ENCODE measurements around the gene PRAMEF12. TPM values are rescaled to one million over a fixed set of nuclear protein-coding genes. Genes with fewer than 3 reads are reported as not detected.
"Not testable (repeated sequence)": the region's sequence is repeated elsewhere in the genome, so short reads cannot be mapped to it uniquely, and the experiment has no call there.

PRAMEF12 gene
- not detected in 2 replicates for total RNA-seq

DNA sequence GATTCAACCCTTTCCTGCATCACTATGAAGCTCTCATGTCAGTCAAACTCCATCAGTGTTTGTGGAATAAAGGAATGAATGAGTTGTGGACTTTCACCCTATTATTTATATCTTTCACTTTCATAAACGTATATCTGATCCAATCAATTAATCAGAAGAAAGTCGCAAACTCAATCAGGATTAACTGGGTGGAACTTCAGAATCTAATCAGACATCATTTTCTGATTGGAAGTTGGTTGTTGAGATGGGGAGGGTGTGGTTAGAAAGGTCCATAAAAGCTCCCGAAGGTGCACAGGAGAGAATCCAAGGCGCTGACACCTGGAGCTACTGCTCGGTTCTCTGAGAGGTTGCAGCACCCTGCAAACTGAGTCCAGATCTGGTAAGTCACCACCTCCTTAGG is at the start of gene PRAMEF12:
Gene PRAMEF12, plus strand, starts transcription at position 301 of the 400 bp plus-strand sequence. CDS start 1,130 bp downstream, outside the sequence.
- DNase-seq (ENCODE audit: low read depth in 2 of 2) = no peak

DNA sequence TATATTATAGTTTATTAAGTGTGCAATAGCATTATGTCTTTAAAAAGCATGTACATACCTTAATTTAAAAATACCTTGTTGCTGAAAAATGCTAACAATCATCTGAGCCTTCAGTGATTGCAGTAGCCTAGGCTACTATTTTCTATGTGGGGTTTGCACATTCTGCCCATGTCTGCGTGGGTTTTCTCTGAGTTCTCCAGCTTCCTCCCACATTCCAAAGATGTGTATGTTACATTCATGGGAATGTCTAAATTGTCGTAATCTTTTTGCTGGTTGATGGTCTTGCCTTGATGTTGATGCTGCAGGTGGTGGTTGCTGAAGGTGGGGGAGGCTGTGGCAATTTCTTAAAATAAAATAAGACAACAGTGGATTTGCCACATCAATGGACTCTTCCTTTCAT is 45.1 kb upstream of the PRAMEF12 start:
- DNase-seq (ENCODE audit: low read depth in 2 of 2) = no peak

DNA sequence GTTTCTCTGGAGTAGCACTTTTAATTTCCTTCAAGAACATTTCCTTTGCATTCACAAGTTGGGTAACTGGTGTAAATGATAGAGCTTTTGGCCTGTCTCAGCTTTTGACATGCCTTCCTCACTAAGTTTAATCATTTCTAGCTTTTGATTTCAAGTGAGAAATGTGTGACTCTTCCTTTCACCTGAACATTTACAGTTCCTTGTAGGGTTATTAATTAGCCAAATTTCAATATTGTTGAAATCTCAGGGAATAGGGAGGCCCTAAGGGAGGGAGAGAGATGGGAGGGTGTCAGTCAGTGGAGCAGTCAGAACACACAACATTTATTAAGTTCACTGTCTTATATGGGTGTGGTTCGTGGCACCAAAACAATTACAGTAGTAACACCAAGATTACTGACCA is 43.4 kb upstream of the PRAMEF12 start:
- no peak for DNase-seq (ENCODE audit: low read depth in 2 of 2)

DNA sequence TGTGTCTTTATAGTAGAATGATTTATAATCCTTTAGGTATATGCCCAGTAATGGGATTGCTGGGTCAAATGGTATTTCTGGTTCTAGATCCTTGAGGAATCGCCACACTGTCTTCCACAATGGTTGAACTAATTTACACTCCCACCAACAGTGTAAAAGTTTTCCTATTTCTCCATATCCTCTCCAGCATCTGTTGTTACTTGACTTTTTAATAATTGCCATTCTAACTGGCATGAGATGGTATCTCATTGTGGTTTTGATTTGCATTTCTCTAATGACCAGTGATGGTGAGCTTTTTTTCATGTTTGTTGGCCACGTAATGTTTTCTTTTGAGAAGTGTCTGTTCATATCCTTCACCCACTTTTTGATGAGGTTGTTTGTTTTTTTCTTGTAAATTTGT is 42.5 kb upstream of the PRAMEF12 start:
- DNase-seq (ENCODE audit: low read depth in 2 of 2) = not testable (repeated sequence)

DNA sequence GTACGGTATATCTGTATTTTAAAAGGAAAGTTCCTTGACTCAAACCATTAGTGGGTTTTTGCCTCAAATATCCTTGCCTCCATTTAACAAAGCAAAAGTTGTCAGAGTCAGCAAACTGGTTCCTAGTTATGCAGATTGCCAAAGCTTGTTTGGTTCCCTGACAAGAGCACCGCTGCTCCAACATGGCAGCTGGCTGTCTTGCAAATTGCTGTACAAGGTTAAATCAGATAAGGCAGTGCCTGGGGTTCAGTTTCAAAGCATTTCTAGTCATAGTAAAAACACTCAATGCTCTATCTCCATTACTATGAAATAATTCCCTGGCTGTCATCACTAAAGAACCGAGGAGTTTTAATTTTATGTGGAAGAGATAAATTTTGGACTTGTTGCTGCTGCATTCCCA is 38.9 kb upstream of the PRAMEF12 start:
- DNase-seq (ENCODE audit: low read depth in 2 of 2) = no peak

DNA sequence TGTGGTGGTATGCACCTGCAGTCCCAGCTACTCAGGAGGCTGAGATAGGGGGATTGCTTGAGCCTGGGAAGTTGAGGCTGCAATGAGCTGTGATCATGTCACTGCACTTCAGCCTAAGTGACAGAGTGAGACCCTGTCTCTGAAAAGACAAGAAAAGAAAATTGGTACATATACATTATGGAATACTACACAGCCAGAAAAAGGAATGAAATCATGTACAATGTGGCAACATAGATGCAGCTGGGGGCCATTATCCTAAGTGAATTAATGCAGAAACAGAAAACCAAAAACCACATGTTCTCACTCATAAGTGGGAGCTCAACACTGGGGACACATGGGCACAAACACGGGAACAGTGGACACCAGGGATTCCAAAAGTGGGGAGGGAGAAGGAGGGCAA is 34.6 kb upstream of the PRAMEF12 start:
- DNase-seq (ENCODE audit: low read depth in 2 of 2) = no peak

DNA sequence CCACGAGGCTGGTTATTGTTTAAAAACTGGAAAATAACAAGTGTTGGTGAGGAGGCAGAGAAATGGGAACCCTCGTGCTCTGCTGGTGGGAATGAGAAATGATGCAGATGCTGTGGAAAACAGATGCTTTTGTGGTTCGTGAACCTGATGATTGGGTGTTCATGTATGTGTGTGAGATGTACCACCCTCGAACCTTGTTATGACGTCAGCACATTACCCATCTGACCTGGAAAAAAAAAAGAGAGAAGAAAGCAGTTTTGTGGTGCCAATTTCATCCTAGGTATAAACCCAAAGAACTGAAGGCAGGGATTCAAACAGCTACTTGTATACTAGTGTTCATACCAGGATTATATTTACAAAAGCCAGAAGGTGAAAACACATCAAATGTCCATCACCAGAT is 33.9 kb upstream of the PRAMEF12 start:
- DNase-seq (ENCODE audit: low read depth in 2 of 2) = no peak

DNA sequence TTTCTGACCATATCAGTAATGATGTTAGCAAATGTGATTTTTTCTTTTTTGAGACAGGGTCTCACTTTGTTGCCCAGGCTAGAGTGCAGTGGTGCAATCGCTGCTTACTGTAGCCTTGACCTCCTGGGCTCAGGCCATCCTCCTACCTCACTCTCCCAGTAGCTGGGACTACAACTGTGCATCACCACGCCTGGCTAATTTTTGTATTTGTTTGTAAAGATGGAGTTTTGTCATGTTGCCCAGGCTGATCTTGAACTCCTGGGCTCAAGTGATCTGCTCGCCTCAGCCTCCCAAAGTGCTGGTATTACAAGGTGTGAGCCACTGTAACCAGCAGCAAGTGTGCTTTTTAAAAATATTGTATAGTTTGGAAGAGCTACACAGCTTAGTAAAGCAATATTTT is 31.6 kb upstream of the PRAMEF12 start:
- no peak for DNase-seq (ENCODE audit: low read depth in 2 of 2)

DNA sequence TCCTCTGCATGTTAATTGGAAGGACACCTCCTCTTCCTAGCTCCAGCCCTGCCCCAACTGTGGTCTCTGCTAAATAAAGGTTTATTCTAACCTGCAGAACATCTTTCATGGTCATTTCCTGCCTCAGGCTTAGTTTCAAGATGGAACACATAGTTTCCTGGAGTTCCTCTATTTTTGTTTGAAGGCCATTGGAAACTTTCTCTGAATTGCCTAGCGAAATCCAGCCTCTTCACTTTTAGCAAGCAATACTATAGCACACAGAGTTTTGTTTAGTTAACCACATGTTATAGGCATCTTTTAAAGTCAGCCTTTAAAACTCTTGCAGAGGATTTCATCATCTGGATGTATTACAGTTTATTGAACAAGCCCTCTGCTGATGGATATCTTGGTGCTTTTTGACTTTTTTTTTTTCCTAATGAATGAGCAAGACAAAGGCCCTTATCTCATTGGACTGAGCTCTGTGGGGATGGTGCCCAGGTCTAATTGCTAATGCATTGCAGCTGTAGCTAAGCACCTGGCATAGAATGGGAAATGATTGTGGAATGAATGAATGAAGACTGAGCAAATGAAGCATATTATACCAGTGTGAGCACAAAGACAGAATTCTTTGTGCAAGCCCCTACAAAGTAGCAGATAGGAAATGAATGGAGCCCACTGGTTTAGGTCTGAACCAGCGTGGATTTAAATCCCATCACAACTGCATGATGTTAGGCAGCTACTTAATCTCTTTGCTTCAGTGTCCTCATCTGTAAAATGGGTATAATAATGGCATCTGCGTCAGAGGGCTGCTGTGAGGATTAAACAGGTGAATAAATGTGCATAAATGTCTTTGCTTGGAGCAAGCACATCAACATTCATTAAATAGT is 28.2 kb upstream of the PRAMEF12 start:
- DNase-seq (ENCODE audit: low read depth in 2 of 2) = no peak

DNA sequence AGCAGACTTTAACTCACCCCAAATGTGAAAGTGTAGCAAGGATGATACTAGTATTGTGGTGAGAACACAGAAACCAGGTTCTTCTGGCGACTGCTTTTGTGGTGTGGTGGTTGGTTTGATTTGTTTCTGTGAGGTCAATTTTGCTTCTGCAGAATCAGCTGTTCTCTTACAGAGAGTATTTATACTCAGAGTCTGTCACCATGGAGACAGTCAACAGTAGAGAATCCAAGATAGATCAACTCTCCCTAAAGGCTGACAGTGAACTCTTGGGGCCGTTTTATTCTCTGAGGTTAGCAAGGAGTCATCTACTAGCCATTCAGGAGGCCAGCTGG is 27.6 kb upstream of the PRAMEF12 start, which contains the start of gene CFAP107:
Gene CFAP107, plus strand, starts transcription at position 209 of the 332 bp plus-strand sequence. CDS start 231 bp downstream, outside the sequence.
- DNase-seq (ENCODE audit: low read depth in 2 of 2) = no peak

DNA sequence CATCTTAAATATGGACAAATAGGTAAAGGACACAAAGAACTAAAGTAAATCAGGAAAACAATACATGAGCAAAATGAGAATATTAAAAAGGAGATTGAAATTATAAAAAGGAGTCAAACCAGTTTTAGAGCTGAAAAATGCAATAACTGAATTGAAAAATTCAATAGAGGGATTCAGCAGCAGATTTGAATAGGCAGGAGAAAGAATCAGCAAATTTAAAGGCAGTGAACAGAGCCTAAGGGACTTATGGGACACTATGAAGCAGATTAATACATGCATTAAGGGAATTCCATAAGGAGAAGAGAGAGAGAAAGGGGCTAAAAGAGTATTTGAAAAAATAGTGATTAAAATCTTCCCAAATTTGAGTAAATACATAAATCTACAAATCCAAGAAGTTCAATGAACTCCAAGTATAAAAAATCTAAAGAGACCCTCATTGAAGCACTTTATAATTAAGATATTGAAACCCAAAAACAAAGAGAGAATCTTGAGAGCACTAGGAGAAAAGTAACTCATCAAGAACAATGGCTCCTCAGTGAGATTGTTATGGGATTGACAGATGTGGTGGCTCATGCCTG is 24.7 kb upstream of the PRAMEF12 start:
- no peak for DNase-seq (ENCODE audit: low read depth in 2 of 2)

DNA sequence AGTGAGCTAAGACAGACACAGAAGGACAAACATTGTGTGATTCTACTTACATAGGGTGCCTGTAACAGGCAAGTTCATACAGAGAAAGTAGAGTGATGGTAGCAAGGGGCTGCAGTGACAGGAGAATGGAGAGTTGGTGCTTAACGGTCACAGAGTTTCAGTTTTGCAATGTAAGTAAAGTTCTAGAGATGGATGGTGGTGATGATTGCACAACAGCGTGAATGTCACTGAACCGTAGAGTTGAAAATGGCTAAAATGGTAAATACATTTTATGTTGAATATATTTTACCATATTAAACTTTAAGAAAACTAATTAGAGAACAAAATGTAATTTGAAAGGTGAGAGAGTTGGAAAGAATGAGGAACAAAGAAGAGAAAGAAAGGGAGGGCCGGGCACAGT is 18.8 kb upstream of the PRAMEF12 start:
- DNase-seq (ENCODE audit: low read depth in 2 of 2) = no peak

DNA sequence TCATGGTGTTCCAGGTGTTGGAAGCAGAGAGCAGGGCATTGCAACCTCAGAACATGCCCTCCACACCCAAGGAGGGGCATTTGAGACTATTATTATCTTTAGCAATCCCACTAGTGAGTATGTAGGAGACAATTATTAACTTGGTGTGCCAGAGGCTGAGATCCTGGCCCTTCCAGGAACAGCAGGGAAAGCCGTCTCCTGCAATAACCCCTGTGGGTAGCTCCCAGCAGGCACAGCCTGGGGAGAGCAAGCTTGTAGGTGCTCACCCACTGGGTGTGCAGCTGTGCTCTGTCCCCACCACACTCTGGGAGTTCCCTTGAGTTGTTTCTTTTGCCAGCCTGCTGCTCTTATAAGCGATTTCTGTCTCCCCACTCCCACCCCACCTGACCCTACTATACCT is 17.3 kb upstream of the PRAMEF12 start:
- DNase-seq (ENCODE audit: low read depth in 2 of 2) = no peak

DNA sequence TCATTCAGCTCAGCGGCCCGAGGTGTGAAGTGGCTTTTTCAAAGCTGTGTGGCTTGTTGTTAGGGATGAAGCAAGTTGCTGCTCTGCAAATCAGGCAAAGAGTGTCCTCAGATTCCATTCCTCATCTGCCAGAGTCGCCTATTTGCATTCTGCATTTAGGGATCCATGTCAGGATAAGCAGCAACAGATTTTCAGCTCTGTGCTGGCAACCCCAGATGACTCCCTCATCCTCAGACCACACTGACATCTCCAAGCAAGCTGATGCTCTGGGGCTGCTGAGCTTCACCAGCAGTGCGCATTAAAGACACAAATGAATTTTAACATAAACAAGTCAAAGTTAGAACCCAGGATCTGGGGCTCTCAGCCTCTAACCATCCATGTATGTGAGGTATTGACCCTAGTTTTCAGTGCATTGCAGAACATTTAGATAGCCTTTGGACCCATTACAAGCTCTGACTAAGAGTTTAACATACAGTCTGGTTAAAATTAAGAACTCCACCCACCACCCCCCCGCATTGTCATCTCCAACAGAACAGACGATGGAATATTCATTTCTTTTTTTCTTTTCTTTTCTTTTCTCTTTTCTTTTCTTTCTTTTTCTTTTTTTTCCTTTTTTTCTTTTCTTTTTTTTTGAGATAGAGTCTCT is 16.6 kb upstream of the PRAMEF12 start:
- DNase-seq (ENCODE audit: low read depth in 2 of 2) = no peak

DNA sequence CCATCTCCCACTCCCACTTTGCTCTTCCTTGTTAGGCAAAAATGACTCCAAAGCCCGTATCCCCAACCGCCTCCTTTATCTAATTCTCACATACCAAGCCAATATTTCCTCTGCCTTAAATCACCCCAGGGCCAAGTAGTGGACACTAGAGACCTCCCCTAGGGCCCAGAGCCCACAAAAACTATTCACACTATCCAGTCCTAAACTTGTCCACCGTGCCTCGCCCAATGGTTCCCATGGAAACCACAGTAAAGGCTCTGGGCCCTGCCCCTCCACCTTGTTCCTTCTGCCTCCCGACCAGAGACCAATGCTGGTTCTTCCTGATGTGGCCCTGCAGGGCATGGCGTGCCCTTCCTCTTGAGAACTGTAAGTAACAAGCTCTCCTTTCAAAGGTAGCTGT is 15.7 kb upstream of the PRAMEF12 start:
- no peak for DNase-seq (ENCODE audit: low read depth in 2 of 2)

DNA sequence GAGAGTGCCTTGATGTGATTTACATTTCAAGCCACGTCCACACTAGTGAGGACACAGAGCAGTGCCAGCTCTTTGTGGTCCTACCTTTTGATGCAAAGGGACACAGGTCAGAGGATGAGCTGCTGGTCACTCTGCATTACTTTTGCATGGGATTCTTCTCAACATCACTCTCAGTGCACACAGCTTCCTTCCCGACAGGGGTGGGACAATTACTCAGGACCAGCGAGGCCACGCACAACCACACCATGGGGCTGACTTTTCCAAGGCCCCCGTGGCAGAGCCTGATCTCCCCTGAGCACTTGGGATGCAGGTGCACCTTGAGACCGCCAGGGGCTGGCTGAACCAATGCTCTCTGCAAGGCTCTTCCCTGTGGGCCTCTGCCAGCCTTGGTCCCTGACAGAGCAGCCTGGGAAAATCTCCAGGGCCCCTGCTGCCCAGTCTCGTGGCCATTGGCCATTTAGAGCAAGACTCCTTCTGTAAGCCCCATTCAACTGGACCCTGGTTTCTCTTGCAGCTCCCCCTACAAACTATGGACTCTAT is 13.2 kb upstream of the PRAMEF12 start:
- no peak for DNase-seq (ENCODE audit: low read depth in 2 of 2)

DNA sequence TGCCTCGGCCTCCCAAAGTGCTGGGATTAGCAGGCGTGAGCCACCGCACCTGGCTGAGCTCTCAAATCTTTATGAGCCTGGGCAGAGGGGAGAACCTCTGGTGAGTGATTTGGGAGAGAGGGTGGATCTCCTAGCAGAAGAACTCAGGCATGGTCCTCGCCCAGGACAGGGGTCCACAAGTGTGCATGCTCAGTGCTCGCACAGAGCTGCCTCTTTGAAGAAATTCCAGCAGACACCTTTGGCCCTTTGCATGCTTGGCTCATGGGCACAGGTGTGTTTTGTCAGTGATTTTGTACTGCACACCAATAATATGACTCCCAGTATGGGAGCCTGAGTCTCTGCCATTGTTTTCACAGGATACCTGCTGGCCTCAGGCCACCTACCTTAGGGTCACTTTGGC is 11.8 kb upstream of the PRAMEF12 start:
- DNase-seq (ENCODE audit: low read depth in 2 of 2) = no peak

DNA sequence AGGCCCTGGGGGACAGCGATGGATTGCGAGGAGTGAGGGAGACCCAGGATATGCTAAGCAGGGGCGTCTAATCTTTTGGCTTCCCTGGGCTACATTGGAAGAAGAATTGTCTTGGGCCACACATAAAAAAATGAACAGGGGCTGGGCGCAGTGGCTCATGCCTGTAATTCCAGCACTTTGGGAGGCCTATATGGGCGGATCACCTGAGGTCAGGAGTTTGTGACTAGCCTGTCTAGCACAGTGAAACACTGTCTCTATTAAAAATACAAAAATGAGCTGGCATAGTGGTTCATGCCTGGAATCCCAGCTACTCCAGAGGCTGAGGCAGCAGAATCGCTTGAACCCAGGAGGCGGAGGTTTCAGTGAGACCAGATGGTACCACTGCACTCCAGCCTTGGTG is 10.8 kb upstream of the PRAMEF12 start:
- DNase-seq (ENCODE audit: low read depth in 2 of 2) = no peak

DNA sequence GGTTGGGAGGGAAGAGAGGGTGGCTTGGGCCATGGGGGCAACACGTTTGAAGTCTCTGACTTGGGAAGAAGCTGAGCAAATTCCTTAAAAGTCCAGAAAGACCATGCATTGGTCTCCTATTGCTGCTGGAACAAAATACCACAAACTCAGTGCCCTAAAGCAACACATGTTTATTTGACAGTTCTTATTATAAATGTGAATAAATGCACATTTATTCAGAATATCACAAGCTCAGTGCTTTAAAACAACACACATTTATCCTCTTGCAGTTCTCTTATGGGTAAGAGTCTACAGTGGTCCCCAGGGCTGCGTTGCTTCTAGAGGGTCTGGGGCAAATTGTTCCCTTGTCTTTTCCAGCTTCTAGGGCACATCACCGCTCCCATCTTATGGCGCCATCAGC is 10.1 kb upstream of the PRAMEF12 start:
- DNase-seq (ENCODE audit: low read depth in 2 of 2) = no peak

DNA sequence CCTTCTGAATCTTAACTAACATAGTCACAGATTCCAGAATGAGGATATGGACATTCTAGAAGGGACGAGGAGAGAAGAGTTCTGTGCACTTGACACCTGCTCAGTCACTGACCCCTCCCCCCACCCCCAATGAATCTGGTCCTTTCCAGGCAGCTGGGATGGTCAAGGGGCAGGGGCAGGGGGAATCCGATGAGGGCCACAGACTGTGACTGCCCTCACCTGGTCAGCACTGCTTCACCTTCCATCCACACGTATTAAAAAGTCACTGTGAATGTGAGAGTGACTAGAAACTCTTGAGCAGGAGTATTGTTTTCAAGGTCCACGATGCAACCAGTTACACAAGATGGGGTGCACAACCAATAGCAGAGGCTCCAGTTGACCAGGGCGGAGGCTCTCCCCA is 9.5 kb upstream of the PRAMEF12 start:
- no peak for DNase-seq (ENCODE audit: low read depth in 2 of 2)

DNA sequence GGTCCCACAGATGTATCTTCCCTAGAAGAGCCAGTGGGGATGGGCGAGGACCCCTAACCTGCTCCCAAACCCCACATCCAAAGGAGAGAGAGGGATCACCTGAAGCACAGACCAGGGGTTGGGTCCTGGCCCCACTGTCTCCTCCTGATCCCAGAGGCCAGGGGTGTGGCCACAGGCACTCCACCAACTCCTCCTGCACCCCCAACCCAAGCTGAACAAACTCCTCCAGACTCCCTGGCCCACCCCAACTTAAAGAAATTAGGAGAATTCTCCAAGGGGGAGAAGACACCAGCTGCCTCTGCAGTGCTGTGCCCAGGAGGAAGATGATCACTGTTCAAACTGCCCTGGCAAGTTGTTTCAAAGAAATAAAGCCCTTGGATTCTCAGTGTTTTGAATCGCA is 4.5 kb upstream of the PRAMEF12 start:
- no peak for DNase-seq (ENCODE audit: low read depth in 2 of 2)

DNA sequence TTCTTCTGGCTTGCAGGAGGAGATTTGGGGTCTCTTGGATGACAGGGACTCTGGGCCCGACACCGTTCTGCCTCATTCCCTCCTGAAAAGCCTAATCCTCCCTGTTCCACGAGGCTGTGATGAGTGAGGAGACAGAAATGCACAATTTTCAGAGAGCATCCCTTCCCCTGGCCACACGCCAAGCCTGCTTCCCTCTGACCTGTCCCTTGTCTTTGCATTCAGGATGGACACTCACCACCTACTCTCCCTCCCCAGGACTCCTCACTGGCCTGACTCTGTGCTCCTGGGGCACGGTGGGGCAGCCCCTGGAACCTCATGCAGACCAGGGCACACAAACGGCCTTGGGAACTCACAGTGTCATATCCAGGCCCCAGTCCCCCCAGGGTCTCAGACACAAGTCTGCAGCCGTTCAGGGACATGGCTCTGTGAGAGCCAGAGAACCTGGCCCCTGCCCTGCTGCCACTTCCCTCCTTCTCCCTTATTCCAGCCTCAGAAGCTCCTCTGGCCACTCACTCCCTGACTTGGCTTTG is 3.5 kb upstream of the PRAMEF12 start:
- DNase-seq (ENCODE audit: low read depth in 2 of 2) = no peak

All from dermis microvascular lymphatic vessel endothelial cell (primary cell).